H1 (cell line): ENCODE measurements around the gene SELENOO. TPM values are rescaled to one million over a fixed set of nuclear protein-coding genes. Genes with fewer than 3 reads are reported as not detected.

Source experiments
- BACH1 ChIP-seq: IDR thresholded peaks from 2 replicates; pipeline ENCODE4 v1.6.1; 2012; ENCODE audit warnings: low read length, improper control_type of control experiment
- BCL11A ChIP-seq, 2 experiments: IDR thresholded peaks; one replicate each; pipeline ENCODE4 v1.6.1; 2011; ENCODE audit warnings: low read depth in 2 of 2, low read length in 2 of 2, mild to moderate bottlenecking in 2 of 2
- JUND ChIP-seq: IDR thresholded peaks from 2 replicates; pipeline ENCODE4 v1.6.1; 2011; ENCODE audit warnings: mild to moderate bottlenecking, improper control_type of control experiment, low read length
- KDM1A ChIP-seq: fragments of 200-600, 300-600 bp; sonication (generic); IDR thresholded peaks from 2 replicates; pipeline ENCODE4 v1.7.1; 2016; ENCODE audit warnings: mild to moderate bottlenecking, low read length, borderline replicate concordance
- RXRA ChIP-seq: IDR thresholded peaks from 2 replicates; pipeline ENCODE4 v1.6.1; 2011; ENCODE audit warnings: low read depth, mild to moderate bottlenecking, low read length, moderate library complexity; ENCODE audit not compliant: insufficient read depth
- SRF ChIP-seq: IDR thresholded peaks from 2 replicates; pipeline ENCODE4 v1.6.1; 2011; ENCODE audit warnings: mild to moderate bottlenecking, low read depth, low read length, moderate library complexity
- TBP ChIP-seq: IDR thresholded peaks from 2 replicates; pipeline ENCODE4 v1.6.1; 2011; ENCODE audit warnings: low read depth, low read length, improper control_type of control experiment
- polyA plus RNA-seq, 7 experiments: library from polyadenylated mRNA; depleted of rRNA in 3 of 7; stranded (reverse) in 5 of 7; unstranded in 2 of 7; fragments of >200 nt in 5 of 7; fragments of 200-250 nt in 2 of 7; gene quantifications; 1 replicate in 5 of 7; 2 replicates in 1 of 7; 4 replicates in 1 of 7; pipeline versions ENCODE4 v1.2.1 to v1.2.3, GENCODE V29; 2011 to 2013; ENCODE audit warnings: missing spikeins in 2 of 7, mixed read lengths in 2 of 7
- total RNA-seq: library from RNA; stranded (reverse); fragmentation: NEBNext Ultra II Directional; extraction: Animal tissue kit (Norgen Biotek cat#: 25700); gene quantifications from 2 replicates; pipeline ENCODE4 v1.2.1, GENCODE V29; 2021

The SELENOO gene
- total and polyA plus RNA-seq, 2 of the 8 experiments (the other 6 are each of a cell fraction or from before 2014, with no cell fraction given) = 18.6 to 25.1 TPM

- TF ChIP-seq JUND = no peak
- no peak for TF ChIP-seq BACH1
- TF ChIP-seq BCL11A (IDR thresholded peaks at IDR 0.05; ENCODE audit: low read depth in 2 of 2, low read length in 2 of 2) = no peak
- no peak for TF ChIP-seq RXRA
- TF ChIP-seq TBP = no peak
- TF ChIP-seq SRF = no peak
- TF ChIP-seq KDM1A = no peak
- TF ChIP-seq, all 59 proteins: peak for 0
Measured at GRCh38 chr22:50219800-50220602, 19.2 kb downstream of the SELENOO start (continued).
